Gastroesophageal sphincter (tissue), 3 donors: ENCODE data around the gene DNAAF5.

Experiments used
- CTCF ChIP-seq, 4 experiments: fragments of 200-600 bp in 2 of 4; fragments of 450-650 bp in 2 of 4; sonication (generic) in 1 of 4; IDR thresholded peaks; one replicate each; pipeline ENCODE4 v1.5.1; 2017 to 2019; ENCODE audit warnings: antibody characterized with exemption in 4 of 4, mild to moderate bottlenecking in 2 of 4, moderate library complexity in 2 of 4
- POLR2AphosphoS5 ChIP-seq: sonication (generic); formaldehyde crosslinking; IDR thresholded peaks from one replicate; pipeline ENCODE4 v1.6.1; 2017; ENCODE audit warnings: antibody characterized with exemption

- TF ChIP-seq CTCF (IDR thresholded peaks at IDR 0.05) (no peak), POLR2AphosphoS5 (no peak)
Measured at GRCh38 chr7:710161-710560, 16.3 kb upstream of the DNAAF5 start.
